PC-3 (cell line): ENCODE results near the gene S100A4. TPM values are rescaled to one million over a fixed set of nuclear protein-coding genes. Genes with fewer than 3 reads are reported as not detected.

ENCODE experiments used
- ATAC-seq: fragments of 200-7000 bp; cut with Tn5 transposase; 2 replicates; pipeline ENCODE4 v1.9.1; 2020; ENCODE audit warnings: mild to moderate bottlenecking, moderate library complexity
- BruUV-seq: library from RNA; stranded (reverse); fragments of 400-500 nt; replicated peaks from 2 replicates; lab custom pipeline; 2021; lab: Mats Ljungman, UMichigan
- CTCF ChIA-PET: fragments of 300-600 bp; sonication (Branson Sonifier 250); formaldehyde crosslinking; loops from one replicate; lab custom pipeline; 2022; ENCODE audit warnings: antibody characterized with exemption; lab: Charles Lee
- POLR2A ChIA-PET: fragments of 300-600 bp; sonication (Branson Sonifier 250); formaldehyde crosslinking; loops from one replicate; lab custom pipeline; 2022; ENCODE audit warnings: antibody characterized with exemption; ENCODE audit not compliant: unreplicated experiment; lab: Charles Lee
- DNase-seq: peaks from one replicate; pipeline ENCODE4 v3.0.0-alpha.2; 2015
- H2AFZ ChIP-seq: fragments of 300-600 bp; sonication (generic); 2 replicates; pipeline ENCODE4 v1.6.0; 2016; ENCODE audit warnings: antibody characterized with exemption, low read length
- H3F3A ChIP-seq: fragments of 300-600 bp; sonication (generic); one replicate; pipeline ENCODE4 v1.6.0; 2017; ENCODE audit warnings: antibody characterized with exemption, low read length, control low read depth, mild to moderate bottlenecking; ENCODE audit not compliant: unreplicated experiment
- H3K27ac ChIP-seq: fragments of 300-600 bp; sonication (generic); 2 replicates; pipeline ENCODE4 v1.5.1; 2016; ENCODE audit warnings: mild to moderate bottlenecking, low read length
- H3K27me3 ChIP-seq: fragments of 300-600 bp; sonication (generic); 2 replicates; pipeline ENCODE4 v1.6.1; 2016; ENCODE audit warnings: low read length, mixed read lengths
- H3K36me3 ChIP-seq: fragments of 300-600 bp; sonication (generic); 2 replicates; pipeline ENCODE4 v1.6.1; 2016; ENCODE audit warnings: low read depth, mixed run types, low read length, mixed read lengths
- H3K4me1 ChIP-seq: fragments of 300-600 bp; sonication (generic); 2 replicates; pipeline ENCODE4 v1.5.1; 2016; ENCODE audit warnings: low read length; ENCODE audit not compliant: insufficient read depth
- H3K4me2 ChIP-seq: fragments of 300-600 bp; sonication (generic); 2 replicates; pipeline ENCODE4 v1.6.0; 2016; ENCODE audit warnings: low read length
- H3K4me3 ChIP-seq: fragments of 300-600 bp; sonication (generic); 2 replicates; pipeline ENCODE4 v1.5.1; 2016; ENCODE audit warnings: mild to moderate bottlenecking, low read length, mixed read lengths
- H3K79me2 ChIP-seq: fragments of 300-600 bp; sonication (generic); 2 replicates; pipeline ENCODE4 v1.6.1; 2017; ENCODE audit warnings: low read length, mixed read lengths
- H3K9ac ChIP-seq: fragments of 300-600 bp; sonication (generic); 2 replicates; pipeline ENCODE4 v1.6.0; 2016; ENCODE audit warnings: mild to moderate bottlenecking, low read length
- H3K9me2 ChIP-seq: fragments of 300-600 bp; sonication (generic); replicated peaks from 2 replicates; pipeline ENCODE4 v1.6.1; 2016; ENCODE audit warnings: mixed run types, low read length, mixed read lengths
- H3K9me3 ChIP-seq: fragments of 300-600 bp; sonication (generic); 2 replicates; pipeline ENCODE4 v1.6.1; 2016; ENCODE audit warnings: low read length, mixed read lengths
- H4K20me1 ChIP-seq: fragments of 300-600 bp; sonication (generic); 2 replicates; pipeline ENCODE4 v1.6.1; 2016; ENCODE audit warnings: low read length, mixed read lengths
- CTCF ChIP-seq: fragments of 300-600 bp; sonication (generic); conservative IDR thresholded peaks from 2 replicates; pipeline ENCODE4 v1.5.1; 2017; ENCODE audit warnings: antibody characterized with exemption, low read depth, mild to moderate bottlenecking, low read length
- EZH2 ChIP-seq: fragments of 300-600 bp; sonication (generic); IDR thresholded peaks from one replicate; pipeline ENCODE4 v1.6.1; 2017; ENCODE audit warnings: antibody characterized with exemption, mild to moderate bottlenecking, low read length; ENCODE audit not compliant: unreplicated experiment
- EZH2phosphoT487 ChIP-seq: fragments of 300-600 bp; sonication (generic); IDR thresholded peaks from 2 replicates; pipeline ENCODE4 v1.6.1; 2018; ENCODE audit warnings: mild to moderate bottlenecking, antibody characterized with exemption, low read length, borderline replicate concordance
- intact Hi-C: fragments of 100-400 bp; cut with micrococcal nuclease; formaldehyde crosslinking; loops from 2 replicates; pipeline ENCODE4 v1.9.0; 2023
- total RNA-seq: library from RNA; depleted of rRNA; stranded (reverse); fragments of >200 nt; gene quantifications from 2 replicates; pipeline ENCODE4 v1.2.3, GENCODE V29; 2014

S100A4 gene
- total RNA-seq, 1 experiment from 2014 or later: 55.8 TPM

DNA sequence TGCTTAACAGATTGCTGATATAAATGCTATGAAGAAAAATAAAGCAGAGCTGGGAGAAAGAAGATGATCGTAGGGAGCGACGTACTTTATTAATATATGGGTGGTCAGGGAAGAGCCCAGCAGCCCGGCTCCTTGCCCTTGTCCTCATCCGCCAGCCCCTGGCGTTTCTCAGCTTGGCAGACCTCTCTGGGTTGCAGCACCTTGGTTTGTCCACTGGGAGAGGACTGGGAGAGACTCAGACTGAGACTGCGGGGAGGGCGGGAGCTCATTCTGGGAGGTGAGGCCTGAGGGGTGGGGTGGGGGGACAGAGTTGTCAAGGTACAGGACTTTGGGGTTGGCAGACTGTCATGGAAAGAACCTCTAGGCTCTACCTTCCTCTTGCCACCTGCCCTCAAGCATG, 6.7 kb upstream of the S100A4 start:
- H3K9me3 ChIP-seq: no peaks in the 10 kb centered on the region
- no peaks in the 10 kb centered on the region for H3F3A ChIP-seq
- ChIA-PET CTCF (interaction anchor here (0.6 kb wide), 2 partner anchors 82 to 1515 kb away, joined by 5 to 6 read pairs; partner anchors contain the start of gene CHTOP), POLR2A (no interaction called here)
- H3K9me2 ChIP-seq: no peaks in the 10 kb centered on the region
- H3K27ac ChIP-seq: no peak overlapping the region
- H3K4me1 ChIP-seq: peaks cover 22% of the 10 kb centered on the region
- intact Hi-C loops: no loop called here
- H4K20me1 ChIP-seq: no peaks in the 10 kb centered on the region
- H3K27me3 ChIP-seq: no peaks in the 10 kb centered on the region
- no peak overlapping the region for H2AFZ ChIP-seq
- ATAC-seq: no peak
- DNase-seq: no peak
- no peak overlapping the region for H3K4me2 ChIP-seq
- no peaks in the 10 kb centered on the region for H3K79me2 ChIP-seq
- BruUV-seq: no TSS peak
- TF ChIP-seq EZH2: no peak
- no peak for TF ChIP-seq CTCF
- no peak for TF ChIP-seq EZH2phosphoT487
- no peak overlapping the region for H3K9ac ChIP-seq
- no peak overlapping the region for H3K4me3 ChIP-seq
- no peaks in the 10 kb centered on the region for H3K36me3 ChIP-seq

GRCh38 chr1:153550827-153551500, 5.4 kb upstream of the S100A4 start:
- TF ChIP-seq EZH2: no peak
- no peak for TF ChIP-seq CTCF
- no peaks in the 10 kb centered on the region for H3K36me3 ChIP-seq
- no peaks in the 10 kb centered on the region for H3K27me3 ChIP-seq
- no peak overlapping the region for H3K4me3 ChIP-seq
- H2AFZ ChIP-seq: no peak overlapping the region
- H4K20me1 ChIP-seq: no peaks in the 10 kb centered on the region
- no peak overlapping the region for H3K4me2 ChIP-seq
- H3F3A ChIP-seq: no peaks in the 10 kb centered on the region
- DNase-seq: no peak
- no peak overlapping the region for H3K9ac ChIP-seq
- no peak overlapping the region for H3K27ac ChIP-seq
- no TSS peak for BruUV-seq
- intact Hi-C loops: no loop called here
- ATAC-seq: no peak
- ChIA-PET CTCF (interaction anchor here (0.6 kb wide), 1 partner anchor 203 kb away, joined by 6 read pairs; no protein-coding TSS in a partner anchor), POLR2A (interaction anchor here (0.9 kb wide), 1 partner anchor 16 kb away, joined by 5 read pairs; no protein-coding TSS in a partner anchor)
- no peaks in the 10 kb centered on the region for H3K9me2 ChIP-seq
- no peaks in the 10 kb centered on the region for H3K9me3 ChIP-seq
- peaks cover 24% of the 10 kb centered on the region for H3K4me1 ChIP-seq
- H3K79me2 ChIP-seq: no peaks in the 10 kb centered on the region

- no TSS peak for BruUV-seq
- no peak overlapping the region for H2AFZ ChIP-seq
- intact Hi-C loops: no loop called here
- ChIA-PET CTCF (no interaction called here), POLR2A (interaction anchor here (0.9 kb wide), 1 partner anchor 16 kb away, joined by 5 read pairs; no protein-coding TSS in a partner anchor)
- ATAC-seq (no peak), DNase-seq (no peak)
- no peaks in the 10 kb centered on the region for H3K27me3 ChIP-seq
- H3K36me3 ChIP-seq: no peaks in the 10 kb centered on the region
- no peaks in the 10 kb centered on the region for H3K9me3 ChIP-seq
- H3K4me3 ChIP-seq: no peak overlapping the region
- H4K20me1 ChIP-seq: no peaks in the 10 kb centered on the region
- H3K4me1 ChIP-seq: peaks cover 29% of the 10 kb centered on the region
- no peak overlapping the region for H3K9ac ChIP-seq
- TF ChIP-seq EZH2 (no peak), CTCF (no peak), EZH2phosphoT487 (no peak)
- H3K4me2 ChIP-seq: no peak overlapping the region
- H3K79me2 ChIP-seq: no peaks in the 10 kb centered on the region
- H3K9me2 ChIP-seq: no peaks in the 10 kb centered on the region
- H3F3A ChIP-seq: no peaks in the 10 kb centered on the region
- no peak overlapping the region for H3K27ac ChIP-seq
Observed at GRCh38 chr1:153550398-153550758, 4.8 kb upstream of the S100A4 start.
